D341Med (cell line): Measurements from ENCODE around the gene STOM.

Experiments
- DNase-seq: peaks from one replicate; pipeline ENCODE4 v3.0.0; 2012; ENCODE audit warnings: low spot score

STOM gene

DNA sequence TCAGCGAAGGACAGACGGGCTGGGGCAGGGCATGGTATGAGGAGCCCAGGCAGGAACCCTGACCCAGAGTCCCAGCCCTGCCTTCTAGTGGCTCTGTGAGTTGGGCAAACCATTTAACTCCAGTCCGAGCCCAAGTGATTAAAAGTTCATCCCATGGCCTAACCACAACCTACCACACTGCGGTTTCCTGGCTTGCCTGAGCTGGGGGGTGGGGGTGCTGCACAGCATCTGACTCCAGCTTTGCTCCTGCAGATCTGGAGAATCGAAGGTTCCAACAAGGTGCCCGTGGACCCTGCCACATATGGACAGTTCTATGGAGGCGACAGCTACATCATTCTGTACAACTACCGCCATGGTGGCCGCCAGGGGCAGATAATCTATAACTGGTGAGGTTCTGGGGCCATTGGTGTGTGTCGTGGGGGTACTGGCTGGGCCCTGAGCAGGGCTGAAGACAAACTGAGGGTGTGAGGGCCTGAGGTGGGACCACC is 49.0 kb downstream of the STOM start:
- no peak for DNase-seq

GRCh38 chr9:121319383-121319780 is 50.7 kb downstream of the STOM start:
- no peak for DNase-seq

GRCh38 chr9:121318631-121319382 is 51.2 kb downstream of the STOM start:
- no peak for DNase-seq

- DNase-seq: no peak
Observed at GRCh38 chr9:121317737-121318630, 52.1 kb downstream of the STOM start.

DNA sequence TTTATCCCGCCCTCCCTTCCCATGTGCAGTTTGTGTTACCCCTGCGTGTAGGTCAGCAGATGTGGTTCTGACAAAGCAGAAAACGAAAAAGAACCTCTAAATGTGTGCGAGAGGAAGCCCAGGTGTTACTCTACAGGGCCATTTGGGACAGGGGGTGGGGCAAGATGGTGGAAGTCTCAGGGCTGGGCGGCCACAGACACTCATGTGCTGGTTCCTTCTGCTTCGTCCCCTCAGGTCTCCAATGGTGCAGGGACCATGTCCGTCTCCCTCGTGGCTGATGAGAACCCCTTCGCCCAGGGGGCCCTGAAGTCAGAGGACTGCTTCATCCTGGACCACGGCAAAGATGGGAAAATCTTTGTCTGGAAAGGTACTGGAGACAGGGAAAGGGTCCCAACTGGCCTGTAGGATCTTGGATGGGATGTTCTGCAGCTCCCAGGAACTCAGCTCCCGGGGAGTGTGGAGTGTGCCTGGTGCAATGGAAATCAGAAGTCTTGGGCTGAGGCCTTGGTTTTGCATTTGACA is 53.1 kb downstream of the STOM start:
- DNase-seq: no peak

GRCh38 chr9:121316378-121316777 is 53.7 kb downstream of the STOM start:
- no peak for DNase-seq

GRCh38 chr9:121313458-121314152 is 56.4 kb downstream of the STOM start:
- no peak for DNase-seq

DNA sequence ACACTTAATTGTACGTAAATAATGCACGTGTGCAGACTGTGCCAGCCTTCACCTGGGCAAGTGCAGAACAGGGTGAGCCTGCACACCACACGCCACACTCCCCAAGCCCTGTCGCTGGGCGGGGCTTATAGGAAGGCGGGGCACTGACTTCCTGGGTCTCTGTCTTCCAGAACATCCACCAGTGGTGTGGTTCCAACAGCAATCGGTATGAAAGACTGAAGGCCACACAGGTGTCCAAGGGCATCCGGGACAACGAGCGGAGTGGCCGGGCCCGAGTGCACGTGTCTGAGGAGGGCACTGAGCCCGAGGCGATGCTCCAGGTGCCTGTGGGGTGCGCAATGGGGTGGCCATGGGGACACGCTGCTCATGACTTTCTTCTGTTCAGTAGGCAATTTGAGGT is 57.9 kb downstream of the STOM start:
- DNase-seq: no peak

GRCh38 chr9:121310571-121310970 is 59.5 kb downstream of the STOM start:
- DNase-seq: no peak

- no peak for DNase-seq
Observed at GRCh38 chr9:121309833-121310425, 60.1 kb downstream of the STOM start.

DNA sequence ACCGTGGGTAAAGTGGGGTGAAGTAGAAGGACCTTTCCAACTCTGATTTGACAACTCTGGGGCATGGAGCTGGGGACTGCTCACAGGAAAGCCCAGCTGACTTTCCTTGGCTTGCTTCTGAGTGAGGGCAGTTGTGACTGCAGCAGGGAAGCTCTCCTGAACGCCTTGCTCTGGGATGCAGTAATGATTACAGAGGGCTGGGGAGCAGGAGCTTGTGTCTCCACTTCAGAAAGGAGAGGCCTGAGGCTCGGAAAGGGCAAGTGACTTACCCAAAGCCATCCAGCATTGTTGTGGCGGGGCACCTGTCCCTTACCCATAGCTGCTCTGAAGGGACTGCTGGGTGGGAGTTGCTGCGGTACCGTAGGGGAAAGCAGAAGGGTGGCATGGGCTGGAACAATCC is 60.9 kb downstream of the STOM start:
- no peak for DNase-seq

DNA sequence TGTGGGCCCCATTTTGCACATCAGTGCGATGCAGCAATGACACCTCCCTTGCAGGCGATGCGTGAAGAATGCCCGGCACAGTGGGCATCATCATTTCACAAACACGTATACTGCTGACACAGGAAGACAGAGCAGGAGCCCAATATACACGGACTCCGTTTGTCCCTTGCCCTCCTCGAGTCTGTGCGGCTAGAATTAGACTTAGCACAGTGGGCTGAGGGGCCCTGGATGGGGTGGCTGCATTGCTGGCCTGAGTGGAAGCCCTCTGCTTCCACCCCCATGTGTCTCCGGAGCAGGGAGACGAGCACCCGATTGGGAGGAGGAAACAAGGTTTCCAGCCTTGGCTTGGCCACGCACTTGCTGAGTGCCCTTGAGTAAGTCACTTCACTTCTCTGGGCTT is 61.3 kb downstream of the STOM start:
- no peak for DNase-seq

GRCh38 chr9:121307976-121308375 is 62.1 kb downstream of the STOM start:
- no peak for DNase-seq

- no peak for DNase-seq
Observed at GRCh38 chr9:121305269-121305994, 64.6 kb downstream of the STOM start.

- DNase-seq: no peak
Observed at GRCh38 chr9:121304707-121305106, 65.3 kb downstream of the STOM start.

DNA sequence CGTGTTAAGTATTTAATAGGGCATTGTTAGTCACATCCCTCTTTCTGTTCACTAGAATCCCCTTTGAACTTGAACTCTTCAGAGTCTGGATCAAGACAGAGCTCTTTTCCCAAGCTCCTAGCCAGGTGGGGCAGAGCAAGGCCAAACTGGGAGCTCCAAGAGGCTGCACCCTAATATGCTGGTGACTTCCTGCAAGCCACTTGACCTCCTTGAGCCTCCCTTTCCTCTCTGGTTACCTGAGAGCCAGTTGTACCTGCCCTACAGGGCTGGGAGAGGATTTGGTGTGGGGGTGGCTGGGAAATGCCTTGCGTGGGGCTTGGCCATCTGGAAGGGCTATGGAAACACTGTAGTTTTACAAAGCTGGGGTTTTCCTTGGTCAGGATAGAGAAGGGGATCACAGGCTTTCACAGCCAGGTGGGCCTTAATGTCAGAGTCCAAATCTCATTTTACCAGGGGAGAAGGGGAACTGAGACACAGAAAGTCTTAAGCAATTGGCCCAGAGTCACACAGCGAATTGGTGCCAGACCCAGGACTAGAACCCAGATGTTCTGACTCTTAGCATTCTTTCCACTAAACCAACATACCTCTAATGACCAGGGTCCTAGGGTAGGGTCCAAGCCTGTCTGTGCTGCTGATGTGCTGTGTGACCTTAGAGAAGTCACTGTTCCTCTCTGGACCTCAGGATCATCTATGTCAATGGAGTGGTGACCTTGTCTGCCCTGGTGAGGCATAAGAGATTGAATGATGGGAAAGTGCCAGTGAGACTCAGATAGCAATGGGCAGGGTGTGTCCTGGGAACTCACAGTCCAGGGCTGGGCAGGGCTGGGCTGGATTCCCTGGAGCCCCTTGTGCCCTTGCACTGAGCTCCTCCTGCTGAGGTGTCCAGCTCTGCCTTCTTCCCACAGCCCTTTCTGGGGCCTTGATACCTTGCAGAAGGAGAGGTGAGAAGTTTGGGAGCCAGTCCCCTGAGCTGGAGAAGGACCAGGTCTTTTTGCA is 66.3 kb downstream of the STOM start:
- no peak for DNase-seq

DNA sequence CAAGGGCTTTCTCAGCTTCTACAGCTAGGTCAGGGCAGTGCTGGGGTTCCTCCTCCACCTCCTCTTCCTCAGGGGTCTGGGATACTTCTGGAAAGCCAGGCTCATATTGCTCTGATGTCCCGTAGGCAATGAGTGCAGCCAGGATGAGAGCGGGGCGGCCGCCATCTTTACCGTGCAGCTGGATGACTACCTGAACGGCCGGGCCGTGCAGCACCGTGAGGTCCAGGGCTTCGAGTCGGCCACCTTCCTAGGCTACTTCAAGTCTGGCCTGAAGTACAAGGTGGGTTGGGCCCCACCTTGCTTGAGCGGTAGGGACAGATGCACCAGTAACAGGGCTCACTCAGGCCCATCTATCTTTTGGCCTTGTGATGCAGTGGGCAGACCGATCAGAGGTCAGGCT is 67.3 kb downstream of the STOM start:
- DNase-seq: no peak

DNA sequence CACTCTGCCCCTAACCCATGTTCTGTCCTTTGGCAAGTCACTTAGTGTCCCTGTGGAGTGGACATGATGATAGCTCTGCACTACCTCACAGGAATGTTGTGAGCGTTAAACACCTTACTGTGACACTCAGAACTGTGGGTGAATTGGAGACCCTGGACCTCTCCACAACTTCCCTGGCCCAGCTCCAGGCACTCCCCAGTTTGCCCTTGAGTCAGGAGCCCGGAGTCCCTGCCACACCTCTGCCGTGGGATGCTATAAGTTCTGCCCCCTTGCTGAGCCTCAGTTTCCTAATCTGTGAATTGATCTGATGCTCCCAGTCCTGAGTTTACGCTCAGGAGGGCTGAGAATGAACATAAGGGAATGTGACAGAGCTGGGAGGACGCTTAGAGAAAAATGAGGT is 67.7 kb downstream of the STOM start:
- DNase-seq: no peak

- no peak for DNase-seq
Observed at GRCh38 chr9:121301881-121302286, 68.2 kb downstream of the STOM start.
